Nephron (organoid): ENCODE data around the gene RNF212.
A peak's percentile ranks its signal among the peaks of the same experiment; 100 is the strongest.

Experiments
- H3K27ac Mint-ChIP-seq, 3 experiments: 2 replicates each; pipeline ENCODE4 v1.8.0; 2020; ENCODE audit warnings: mixed read lengths in 3 of 3, mild to moderate bottlenecking in 2 of 3, moderate library complexity in 1 of 3
- H3K27me3 Mint-ChIP-seq: 2 replicates; pipeline ENCODE4 v1.8.0; 2021; ENCODE audit warnings: low read depth, mild to moderate bottlenecking, moderate library complexity, mixed read lengths
- H3K36me3 Mint-ChIP-seq: 2 replicates; pipeline ENCODE4 v1.8.0; 2020; ENCODE audit warnings: low read depth, mixed read lengths
- H3K4me1 Mint-ChIP-seq: 2 replicates; pipeline ENCODE4 v1.8.0; 2020; ENCODE audit warnings: mixed read lengths
- H3K4me3 Mint-ChIP-seq, 3 experiments: 2 replicates each; pipeline ENCODE4 v1.8.0; 2020; ENCODE audit warnings: mild to moderate bottlenecking in 3 of 3, mixed read lengths in 3 of 3, moderate library complexity in 2 of 3
- H3K9me3 Mint-ChIP-seq: 2 replicates; pipeline ENCODE4 v1.8.0; 2020; ENCODE audit warnings: mixed read lengths
- TF ChIP-seq, protein P1 (sequence below), 3 experiments: fragments of 200-600 bp; sonication (generic); IDR thresholded peaks; one replicate each; pipeline ENCODE4 v1.5.0; 2021; ENCODE audit warnings: antibody characterized with exemption in 3 of 3; ENCODE audit not compliant: unreplicated experiment in 3 of 3

Gene RNF212, protein sequence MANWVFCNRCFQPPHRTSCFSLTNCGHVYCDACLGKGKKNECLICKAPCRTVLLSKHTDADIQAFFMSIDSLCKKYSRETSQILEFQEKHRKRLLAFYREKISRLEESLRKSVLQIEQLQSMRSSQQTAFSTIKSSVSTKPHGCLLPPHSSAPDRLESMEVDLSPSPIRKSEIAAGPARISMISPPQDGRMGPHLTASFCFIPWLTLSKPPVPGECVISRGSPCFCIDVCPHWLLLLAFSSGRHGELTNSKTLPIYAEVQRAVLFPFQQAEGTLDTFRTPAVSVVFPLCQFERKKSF

GRCh38 chr4:1113311-1114009 is at the start of gene RNF212:
TSS of gene RNF212 (minus strand) at chr4:1113564. CDS start at chr4:1113464, 100 bp downstream.
- TF ChIP-seq, protein P1, sequence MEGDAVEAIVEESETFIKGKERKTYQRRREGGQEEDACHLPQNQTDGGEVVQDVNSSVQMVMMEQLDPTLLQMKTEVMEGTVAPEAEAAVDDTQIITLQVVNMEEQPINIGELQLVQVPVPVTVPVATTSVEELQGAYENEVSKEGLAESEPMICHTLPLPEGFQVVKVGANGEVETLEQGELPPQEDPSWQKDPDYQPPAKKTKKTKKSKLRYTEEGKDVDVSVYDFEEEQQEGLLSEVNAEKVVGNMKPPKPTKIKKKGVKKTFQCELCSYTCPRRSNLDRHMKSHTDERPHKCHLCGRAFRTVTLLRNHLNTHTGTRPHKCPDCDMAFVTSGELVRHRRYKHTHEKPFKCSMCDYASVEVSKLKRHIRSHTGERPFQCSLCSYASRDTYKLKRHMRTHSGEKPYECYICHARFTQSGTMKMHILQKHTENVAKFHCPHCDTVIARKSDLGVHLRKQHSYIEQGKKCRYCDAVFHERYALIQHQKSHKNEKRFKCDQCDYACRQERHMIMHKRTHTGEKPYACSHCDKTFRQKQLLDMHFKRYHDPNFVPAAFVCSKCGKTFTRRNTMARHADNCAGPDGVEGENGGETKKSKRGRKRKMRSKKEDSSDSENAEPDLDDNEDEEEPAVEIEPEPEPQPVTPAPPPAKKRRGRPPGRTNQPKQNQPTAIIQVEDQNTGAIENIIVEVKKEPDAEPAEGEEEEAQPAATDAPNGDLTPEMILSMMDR (IDR thresholded peaks at IDR 0.05; ENCODE audit: unreplicated experiment in 3 of 3): no peak
- Mint-ChIP-seq H3K27ac (no peak within 1 kb of the TSS), H3K27me3 (peaks cover 52% of the 10 kb centered on the region), H3K36me3 (no peaks in the 10 kb centered on the region), H3K4me1 (peaks cover 17% of the 10 kb centered on the region), H3K4me3 (peak within 1 kb of the TSS in 2 of 3 experiments; percentile 8 to 33), H3K9me3 (peaks cover 3% of the 10 kb centered on the region)

- peaks cover 40% of the 10 kb centered on the region for H3K27me3 Mint-ChIP-seq
- H3K27ac Mint-ChIP-seq: no peak overlapping the region
- H3K9me3 Mint-ChIP-seq: peaks cover 23% of the 10 kb centered on the region
- no peak overlapping the region for H3K4me3 Mint-ChIP-seq
- no peaks in the 10 kb centered on the region for H3K4me1 Mint-ChIP-seq
- peaks cover 4% of the 10 kb centered on the region for H3K36me3 Mint-ChIP-seq
- TF ChIP-seq, protein P1 (IDR thresholded peaks at IDR 0.05; ENCODE audit: unreplicated experiment in 3 of 3): no peak
Measured at GRCh38 chr4:1160351-1160750, 47.0 kb upstream of the RNF212 start.

- Mint-ChIP-seq H3K4me1 (no peaks in the 10 kb centered on the region), H3K36me3 (peaks cover 4% of the 10 kb centered on the region), H3K9me3 (peaks cover 20% of the 10 kb centered on the region), H3K4me3 (no peak overlapping the region), H3K27ac (no peak overlapping the region), H3K27me3 (peaks cover 48% of the 10 kb centered on the region)
- TF ChIP-seq, protein P1 (IDR thresholded peaks at IDR 0.05; ENCODE audit: unreplicated experiment in 3 of 3): no peak
Measured at GRCh38 chr4:1156069-1156468, 42.7 kb upstream of the RNF212 start.

DNA sequence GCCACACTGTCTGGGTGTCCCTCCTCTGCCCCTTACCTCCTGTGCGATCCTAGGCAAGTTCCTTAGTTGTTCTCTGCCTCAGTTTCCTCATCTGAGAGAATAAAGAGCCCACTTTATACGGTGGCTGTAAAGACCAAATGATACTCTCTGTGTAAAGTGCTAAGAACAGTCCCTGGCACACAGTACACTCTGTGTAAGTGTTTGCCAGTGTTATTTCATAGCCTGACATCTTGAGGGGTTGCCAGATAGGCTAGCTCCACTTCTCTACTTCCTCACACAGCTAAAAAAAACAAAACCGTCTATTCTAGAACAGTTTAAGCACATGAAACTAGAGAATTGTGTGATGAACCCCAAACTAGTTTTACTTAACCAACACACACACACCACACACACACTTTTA is 42.0 kb upstream of the RNF212 start:
- Mint-ChIP-seq H3K27ac (no peak overlapping the region), H3K36me3 (peaks cover 4% of the 10 kb centered on the region), H3K27me3 (peaks cover 48% of the 10 kb centered on the region), H3K4me1 (no peaks in the 10 kb centered on the region), H3K4me3 (no peak overlapping the region), H3K9me3 (peaks cover 20% of the 10 kb centered on the region)
- TF ChIP-seq, protein P1 (IDR thresholded peaks at IDR 0.05; ENCODE audit: unreplicated experiment in 3 of 3): no peak

GRCh38 chr4:1154523-1155182 is 41.3 kb upstream of the RNF212 start:
- H3K27ac Mint-ChIP-seq: no peak overlapping the region
- H3K9me3 Mint-ChIP-seq: peaks cover 20% of the 10 kb centered on the region
- TF ChIP-seq, protein P1 (IDR thresholded peaks at IDR 0.05; ENCODE audit: unreplicated experiment in 3 of 3): no peak
- no peaks in the 10 kb centered on the region for H3K4me1 Mint-ChIP-seq
- peaks cover 48% of the 10 kb centered on the region for H3K27me3 Mint-ChIP-seq
- H3K36me3 Mint-ChIP-seq: peaks cover 4% of the 10 kb centered on the region
- no peak overlapping the region for H3K4me3 Mint-ChIP-seq
